ENCODE data around the gene VAMP7.
A peak's percentile ranks its signal among the peaks of the same experiment; 100 is the strongest.
"Not testable (repeated sequence)": the region's sequence is repeated elsewhere in the genome, so short reads cannot be mapped to it uniquely, and the experiment has no call there.

VAMP7 gene

GRCh38 chrX:155923200-155923599 is 42.1 kb downstream of the VAMP7 start:
- DNase-seq: no peak

- DNase-seq: not testable (repeated sequence)
These were observed 49.9 kb downstream of the VAMP7 start for GRCh38 chrX:155930852-155931618.

GRCh38 chrX:155938132-155938531 is 57.0 kb downstream of the VAMP7 start:
- no peak for DNase-seq

- DNase-seq: no peak
These were observed 68.0 kb downstream of the VAMP7 start for GRCh38 chrX:155949098-155949497.

GRCh38 chrX:155951237-155951789 is 70.2 kb downstream of the VAMP7 start:
- DNase-seq: no peak

- DNase-seq: no peak
These were observed 71.9 kb downstream of the VAMP7 start for GRCh38 chrX:155953055-155953454.

GRCh38 chrX:155954793-155955192 is 73.6 kb downstream of the VAMP7 start:
- no peak for DNase-seq

GRCh38 chrX:155956099-155956498 is 75.0 kb downstream of the VAMP7 start:
- DNase-seq: no peak

GRCh38 chrX:155956649-155957048 is 75.5 kb downstream of the VAMP7 start:
- DNase-seq: no peak

- no peak for DNase-seq
These were observed 76.7 kb downstream of the VAMP7 start for GRCh38 chrX:155957843-155958242.

GRCh38 chrX:155959018-155959587 is 78.0 kb downstream of the VAMP7 start:
- no peak for DNase-seq

GRCh38 chrX:155962906-155963305 is 81.8 kb downstream of the VAMP7 start:
- DNase-seq: no peak

GRCh38 chrX:155966876-155967275 is 85.7 kb downstream of the VAMP7 start:
- peak; percentile 37 for DNase-seq

GRCh38 chrX:155967653-155968325 is 86.6 kb downstream of the VAMP7 start:
- no peak for DNase-seq

GRCh38 chrX:155968326-155968661 is 87.1 kb downstream of the VAMP7 start:
- DNase-seq: no peak

GRCh38 chrX:155968791-155969190 is 87.6 kb downstream of the VAMP7 start:
- no peak for DNase-seq

- not testable (repeated sequence) for DNase-seq
These were observed 90.5 kb downstream of the VAMP7 start for GRCh38 chrX:155971658-155972057.

GRCh38 chrX:155972241-155972640 is 91.1 kb downstream of the VAMP7 start:
- not testable (repeated sequence) for DNase-seq

GRCh38 chrX:155983326-155983725 is 102.2 kb downstream of the VAMP7 start:
- no peak for DNase-seq

GRCh38 chrX:155985208-155985607 is 104.1 kb downstream of the VAMP7 start:
- no peak for DNase-seq

- not testable (repeated sequence) for DNase-seq
These were observed 105.8 kb downstream of the VAMP7 start for GRCh38 chrX:155986995-155987394.

- DNase-seq: no peak
These were observed 107.7 kb downstream of the VAMP7 start for GRCh38 chrX:155988859-155989258.
